ENCODE results near the gene GAA. TPM values are rescaled to one million over a fixed set of nuclear protein-coding genes. Genes with fewer than 3 reads are reported as not detected.

Gene GAA
- total and polyA plus RNA-seq, 2 of the 4 experiments (the other 2 are of a cell fraction): 2.2 to 14.8 TPM

DNA sequence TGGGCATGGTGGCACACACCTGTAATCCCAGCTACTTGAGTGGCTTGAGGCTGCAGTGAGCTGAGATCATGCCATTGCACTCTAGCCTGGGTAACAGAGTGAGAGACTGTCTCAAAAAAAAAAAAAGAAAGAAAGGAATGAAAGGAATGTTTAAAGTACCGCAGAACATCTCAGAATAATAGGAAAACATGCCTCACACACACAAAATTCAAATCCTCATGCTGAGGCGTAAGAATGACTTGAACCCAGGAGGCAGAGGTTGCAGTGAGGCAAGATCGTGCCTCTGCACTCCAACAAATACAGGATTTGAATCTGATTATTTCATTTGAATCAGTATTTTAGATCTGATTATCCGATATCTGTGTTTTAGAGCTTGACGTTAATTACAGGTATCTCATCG is 21.3 kb upstream of the GAA start:
- Histone ChIP-seq H3K9me1 (ENCODE audit: insufficient read depth, low read length) (no peaks in the 10 kb centered on the region), H2BK20ac (ENCODE audit: low read depth, low read length) (no peak overlapping the region), H2AK5ac (ENCODE audit: low read depth, low read length) (no peak overlapping the region), H3K27ac (ENCODE audit: insufficient read depth, low read length) (no peak overlapping the region), H3K36me3 (ENCODE audit: control insufficient read depth, insufficient read depth, low read length) (no peaks in the 10 kb centered on the region), H3K4me3 (ENCODE audit: insufficient read depth, low read depth, low read length) (no peak overlapping the region), H4K20me1 (ENCODE audit: insufficient read depth, low read length) (no peaks in the 10 kb centered on the region), H3K4ac (ENCODE audit: low read depth, low read length) (no peak overlapping the region), H4K8ac (ENCODE audit: low read depth in 2 of 2, low read length in 2 of 2) (no peak overlapping the region), H3K4me2 (ENCODE audit: low read depth, low read length) (no peak overlapping the region), H3K18ac (ENCODE audit: low read depth, low read length) (no peak overlapping the region), H4K91ac (ENCODE audit: insufficient read depth, low read depth, low read length) (no peak overlapping the region), H3K56ac (ENCODE audit: extremely low read depth, insufficient read depth, low read length) (no peak overlapping the region), H3K23ac (ENCODE audit: low read depth, low read length) (no peak overlapping the region), H3K4me1 (ENCODE audit: control insufficient read depth, insufficient read depth, low read length) (no peaks in the 10 kb centered on the region), H3K9ac (ENCODE audit: low read depth, low read length) (no peak overlapping the region), H2BK15ac (ENCODE audit: low read depth, low read length) (no peak overlapping the region), H2AK9ac (replicated peaks; ENCODE audit: low read depth, low read length, poor library complexity) (no peak overlapping the region), H3K27me3 (ENCODE audit: control insufficient read depth, insufficient read depth, low read length) (no peaks in the 10 kb centered on the region), H3K79me1 (ENCODE audit: low read depth in 1 of 2, low read length in 2 of 2) (no peaks in the 10 kb centered on the region), H2BK120ac (ENCODE audit: low read depth, low read length) (no peak overlapping the region), H4K5ac (ENCODE audit: low read depth, low read length) (no peak overlapping the region), H2AFZ (replicated peaks; ENCODE audit: low read length, poor library complexity) (no peak overlapping the region), H3K14ac (replicated peaks; ENCODE audit: low read depth, low read length) (no peak overlapping the region), H3K9me3 (ENCODE audit: control insufficient read depth, insufficient read depth, low read length) (no peaks in the 10 kb centered on the region), H2BK5ac (ENCODE audit: low read depth, low read length, poor library complexity, severe bottlenecking) (no peak overlapping the region)
- ATAC-seq (ENCODE audit: low read depth) (no peak), DNase-seq (peak; percentile 24)
- ChIA-PET POLR2A (ENCODE audit: unreplicated experiment) (no interaction called here), CTCF (interaction anchor here (0.6 kb wide), 1 partner anchor 24 kb away, joined by 4 read pairs; no protein-coding TSS in a partner anchor)
- dilution Hi-C loops (cut with HindIII; ENCODE audit: low sequenced_read_pairs, unreplicated experiment): no loop called here
- intact Hi-C loops (cut with micrococcal nuclease): loop anchor here (5.0 to 10.0 kb wide), 2 partner anchors 73 to 175 kb away; no protein-coding TSS in a partner anchor
- in situ Hi-C loops (cut with MboI; ENCODE audit: low sequenced_read_pairs): no loop called here
- no peak for TF ChIP-seq SMC3 (IDR thresholded peaks at IDR 0.05; ENCODE audit: low read depth, low read length)
- TF ChIP-seq, protein P1, sequence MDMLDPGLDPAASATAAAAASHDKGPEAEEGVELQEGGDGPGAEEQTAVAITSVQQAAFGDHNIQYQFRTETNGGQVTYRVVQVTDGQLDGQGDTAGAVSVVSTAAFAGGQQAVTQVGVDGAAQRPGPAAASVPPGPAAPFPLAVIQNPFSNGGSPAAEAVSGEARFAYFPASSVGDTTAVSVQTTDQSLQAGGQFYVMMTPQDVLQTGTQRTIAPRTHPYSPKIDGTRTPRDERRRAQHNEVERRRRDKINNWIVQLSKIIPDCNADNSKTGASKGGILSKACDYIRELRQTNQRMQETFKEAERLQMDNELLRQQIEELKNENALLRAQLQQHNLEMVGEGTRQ (IDR thresholded peaks at IDR 0.05; ENCODE audit: low read depth, low read length): no peak
- TF ChIP-seq, protein P2, sequence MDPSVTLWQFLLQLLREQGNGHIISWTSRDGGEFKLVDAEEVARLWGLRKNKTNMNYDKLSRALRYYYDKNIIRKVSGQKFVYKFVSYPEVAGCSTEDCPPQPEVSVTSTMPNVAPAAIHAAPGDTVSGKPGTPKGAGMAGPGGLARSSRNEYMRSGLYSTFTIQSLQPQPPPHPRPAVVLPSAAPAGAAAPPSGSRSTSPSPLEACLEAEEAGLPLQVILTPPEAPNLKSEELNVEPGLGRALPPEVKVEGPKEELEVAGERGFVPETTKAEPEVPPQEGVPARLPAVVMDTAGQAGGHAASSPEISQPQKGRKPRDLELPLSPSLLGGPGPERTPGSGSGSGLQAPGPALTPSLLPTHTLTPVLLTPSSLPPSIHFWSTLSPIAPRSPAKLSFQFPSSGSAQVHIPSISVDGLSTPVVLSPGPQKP (IDR thresholded peaks at IDR 0.05; ENCODE audit: borderline replicate concordance, low read depth, low read length): no peak
- TF ChIP-seq POLR2A (IDR thresholded peaks at IDR 0.05; ENCODE audit: low read depth, low read length): no peak
- no peak for TF ChIP-seq RFX5 (IDR thresholded peaks at IDR 0.05; ENCODE audit: low read depth, low read length)
- TF ChIP-seq MXI1 (IDR thresholded peaks at IDR 0.05; ENCODE audit: borderline replicate concordance, low read depth, low read length): no peak
- TF ChIP-seq RAD21 (IDR thresholded peaks at IDR 0.05; ENCODE audit: low read length): no peak
- TF ChIP-seq BHLHE40 (IDR thresholded peaks at IDR 0.05; ENCODE audit: low read depth, low read length): no peak
- TF ChIP-seq, protein P3, sequence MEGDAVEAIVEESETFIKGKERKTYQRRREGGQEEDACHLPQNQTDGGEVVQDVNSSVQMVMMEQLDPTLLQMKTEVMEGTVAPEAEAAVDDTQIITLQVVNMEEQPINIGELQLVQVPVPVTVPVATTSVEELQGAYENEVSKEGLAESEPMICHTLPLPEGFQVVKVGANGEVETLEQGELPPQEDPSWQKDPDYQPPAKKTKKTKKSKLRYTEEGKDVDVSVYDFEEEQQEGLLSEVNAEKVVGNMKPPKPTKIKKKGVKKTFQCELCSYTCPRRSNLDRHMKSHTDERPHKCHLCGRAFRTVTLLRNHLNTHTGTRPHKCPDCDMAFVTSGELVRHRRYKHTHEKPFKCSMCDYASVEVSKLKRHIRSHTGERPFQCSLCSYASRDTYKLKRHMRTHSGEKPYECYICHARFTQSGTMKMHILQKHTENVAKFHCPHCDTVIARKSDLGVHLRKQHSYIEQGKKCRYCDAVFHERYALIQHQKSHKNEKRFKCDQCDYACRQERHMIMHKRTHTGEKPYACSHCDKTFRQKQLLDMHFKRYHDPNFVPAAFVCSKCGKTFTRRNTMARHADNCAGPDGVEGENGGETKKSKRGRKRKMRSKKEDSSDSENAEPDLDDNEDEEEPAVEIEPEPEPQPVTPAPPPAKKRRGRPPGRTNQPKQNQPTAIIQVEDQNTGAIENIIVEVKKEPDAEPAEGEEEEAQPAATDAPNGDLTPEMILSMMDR (conservative IDR thresholded peaks at IDR 0.05; ENCODE audit: low read depth, low read length): no peak
- no peak for TF ChIP-seq MAZ (IDR thresholded peaks at IDR 0.05; ENCODE audit: borderline replicate concordance, low read depth, low read length)
- TF ChIP-seq CEBPB (IDR thresholded peaks at IDR 0.05; ENCODE audit: low read depth, low read length): no peak
- TF ChIP-seq MAFK (IDR thresholded peaks at IDR 0.05; ENCODE audit: low read depth, low read length): no peak
- no peak for TF ChIP-seq FOS (IDR thresholded peaks at IDR 0.05; ENCODE audit: low read depth, low read length)
- TF ChIP-seq CHD1 (IDR thresholded peaks at IDR 0.05; ENCODE audit: low read depth, low read length): no peak
- no peak for TF ChIP-seq NFE2L2 (IDR thresholded peaks at IDR 0.05; ENCODE audit: low read depth, low read length)
- WGBS, 2 experiments (ENCODE audit: extremely low coverage in 2 of 2, insufficient read length in 1 of 2): 87% methylated on average over 3 of the region's 6 CpGs; no CpG with 5 or more reads in 1 of the 2 experiments
- no TSS peak for BruUV-seq (replicated peaks)
